Endothelial cell (in vitro differentiated cells): Measurements from ENCODE around the gene FBLN2. TPM values are rescaled to one million over a fixed set of nuclear protein-coding genes. Genes with fewer than 3 reads are reported as not detected.

Experiments used
- DNase-seq: peaks from one replicate; pipeline ENCODE4 v3.0.0; 2021; ENCODE audit warnings: low spot score
- H3K27ac Mint-ChIP-seq: one replicate; pipeline ENCODE4 v1.8.0; 2021; ENCODE audit warnings: mixed read lengths, inconsistent platforms; ENCODE audit not compliant: unreplicated experiment
- H3K27me3 Mint-ChIP-seq: one replicate; pipeline ENCODE4 v1.8.0; 2021; ENCODE audit warnings: mild to moderate bottlenecking, moderate library complexity, mixed read lengths, inconsistent platforms; ENCODE audit not compliant: unreplicated experiment
- H3K36me3 Mint-ChIP-seq: one replicate; pipeline ENCODE4 v1.8.0; 2021; ENCODE audit warnings: mild to moderate bottlenecking, low read depth, mixed read lengths, inconsistent platforms; ENCODE audit not compliant: unreplicated experiment
- H3K4me1 Mint-ChIP-seq: one replicate; pipeline ENCODE4 v1.8.0; 2021; ENCODE audit warnings: mild to moderate bottlenecking, mixed read lengths, inconsistent platforms; ENCODE audit not compliant: unreplicated experiment
- H3K4me3 Mint-ChIP-seq: one replicate; pipeline ENCODE4 v1.8.0; 2021; ENCODE audit warnings: mild to moderate bottlenecking, mixed read lengths, inconsistent platforms; ENCODE audit not compliant: unreplicated experiment
- H3K9me3 Mint-ChIP-seq: one replicate; pipeline ENCODE4 v1.8.0; 2021; ENCODE audit warnings: mixed read lengths, inconsistent platforms; ENCODE audit not compliant: unreplicated experiment
- total RNA-seq: library from RNA; stranded (reverse); fragmentation: NEBNext Ultra II Directional; extraction: Animal tissue kit (Norgen Biotek cat#: 25700); gene quantifications from one replicate; pipeline ENCODE4 v1.2.1, GENCODE V29; 2021; ENCODE audit not compliant: unreplicated experiment
- TF ChIP-seq, protein P1 (sequence below): fragments of 200-600 bp; sonication (generic); IDR thresholded peaks from one replicate; pipeline ENCODE4 v1.5.0; 2021; ENCODE audit warnings: antibody characterized with exemption; ENCODE audit not compliant: unreplicated experiment

FBLN2 gene
- total RNA-seq, 1 donor from 2014 or later = 10.5 TPM

DNA sequence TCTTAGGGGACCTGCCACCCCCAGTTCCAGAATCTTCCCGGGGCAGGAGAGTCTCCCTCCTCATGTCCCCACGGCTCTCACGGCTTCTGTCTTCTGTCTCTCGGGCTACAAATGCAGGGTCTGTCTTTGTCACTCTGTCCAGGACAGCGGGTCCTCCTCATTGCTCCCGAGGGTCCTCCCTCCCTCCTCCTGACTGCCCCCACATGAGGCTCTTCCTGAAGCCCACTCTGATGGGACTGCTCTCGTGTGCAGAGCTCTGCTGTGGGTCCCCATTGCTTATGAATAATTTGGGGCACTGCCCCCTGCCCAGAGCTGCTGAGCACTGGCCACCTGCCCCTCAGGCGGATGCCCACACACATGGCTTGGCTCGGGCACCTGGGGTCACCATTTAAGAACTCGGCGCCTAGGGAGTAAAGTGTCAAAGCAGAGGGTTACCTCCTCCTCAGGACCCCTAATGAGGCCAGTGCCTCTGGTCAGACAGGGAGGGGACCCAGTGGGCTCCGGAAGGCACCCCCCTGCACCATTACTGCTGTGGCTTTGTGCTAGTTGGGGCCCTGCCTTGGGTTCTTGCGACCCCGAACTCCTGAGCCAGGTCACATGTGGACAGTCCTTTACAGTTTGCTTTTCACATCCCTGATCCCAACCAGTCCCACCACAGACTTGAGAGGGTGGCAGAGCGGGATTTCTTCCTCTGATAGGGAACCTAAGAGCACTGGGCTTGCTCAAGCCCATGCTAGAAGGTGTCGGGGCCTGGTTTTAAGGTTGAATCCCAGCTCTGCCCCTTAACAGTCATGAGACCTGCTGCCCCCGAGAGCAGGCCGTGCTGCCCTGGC, 46.8 kb upstream of the FBLN2 start:
- Mint-ChIP-seq H3K9me3 (no peaks in the 10 kb centered on the region), H3K27ac (no peak overlapping the region), H3K36me3 (peaks cover 3% of the 10 kb centered on the region), H3K4me3 (no peak overlapping the region), H3K4me1 (no peaks in the 10 kb centered on the region), H3K27me3 (peaks cover 13% of the 10 kb centered on the region)
- no peak for DNase-seq
- TF ChIP-seq, protein P1, sequence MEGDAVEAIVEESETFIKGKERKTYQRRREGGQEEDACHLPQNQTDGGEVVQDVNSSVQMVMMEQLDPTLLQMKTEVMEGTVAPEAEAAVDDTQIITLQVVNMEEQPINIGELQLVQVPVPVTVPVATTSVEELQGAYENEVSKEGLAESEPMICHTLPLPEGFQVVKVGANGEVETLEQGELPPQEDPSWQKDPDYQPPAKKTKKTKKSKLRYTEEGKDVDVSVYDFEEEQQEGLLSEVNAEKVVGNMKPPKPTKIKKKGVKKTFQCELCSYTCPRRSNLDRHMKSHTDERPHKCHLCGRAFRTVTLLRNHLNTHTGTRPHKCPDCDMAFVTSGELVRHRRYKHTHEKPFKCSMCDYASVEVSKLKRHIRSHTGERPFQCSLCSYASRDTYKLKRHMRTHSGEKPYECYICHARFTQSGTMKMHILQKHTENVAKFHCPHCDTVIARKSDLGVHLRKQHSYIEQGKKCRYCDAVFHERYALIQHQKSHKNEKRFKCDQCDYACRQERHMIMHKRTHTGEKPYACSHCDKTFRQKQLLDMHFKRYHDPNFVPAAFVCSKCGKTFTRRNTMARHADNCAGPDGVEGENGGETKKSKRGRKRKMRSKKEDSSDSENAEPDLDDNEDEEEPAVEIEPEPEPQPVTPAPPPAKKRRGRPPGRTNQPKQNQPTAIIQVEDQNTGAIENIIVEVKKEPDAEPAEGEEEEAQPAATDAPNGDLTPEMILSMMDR = no peak

DNA sequence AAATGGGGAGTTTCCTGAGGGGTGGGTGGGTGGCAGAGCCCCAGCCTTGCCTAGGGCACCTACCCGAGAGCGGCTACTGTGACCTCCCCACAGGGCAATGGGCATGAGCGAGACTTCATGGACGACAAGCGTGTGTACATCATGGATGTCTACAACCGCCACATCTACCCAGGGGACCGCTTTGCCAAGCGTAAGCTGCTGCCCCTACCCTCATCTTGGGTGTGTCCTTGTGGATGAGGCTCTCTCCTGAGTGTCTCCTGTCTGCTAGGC, 46.2 kb upstream of the FBLN2 start:
- Mint-ChIP-seq H3K9me3 (no peaks in the 10 kb centered on the region), H3K4me3 (no peak overlapping the region), H3K27ac (no peak overlapping the region), H3K36me3 (peaks cover 6% of the 10 kb centered on the region), H3K27me3 (peaks cover 13% of the 10 kb centered on the region), H3K4me1 (no peaks in the 10 kb centered on the region)
- TF ChIP-seq, protein P1 = no peak
- DNase-seq = no peak

DNA sequence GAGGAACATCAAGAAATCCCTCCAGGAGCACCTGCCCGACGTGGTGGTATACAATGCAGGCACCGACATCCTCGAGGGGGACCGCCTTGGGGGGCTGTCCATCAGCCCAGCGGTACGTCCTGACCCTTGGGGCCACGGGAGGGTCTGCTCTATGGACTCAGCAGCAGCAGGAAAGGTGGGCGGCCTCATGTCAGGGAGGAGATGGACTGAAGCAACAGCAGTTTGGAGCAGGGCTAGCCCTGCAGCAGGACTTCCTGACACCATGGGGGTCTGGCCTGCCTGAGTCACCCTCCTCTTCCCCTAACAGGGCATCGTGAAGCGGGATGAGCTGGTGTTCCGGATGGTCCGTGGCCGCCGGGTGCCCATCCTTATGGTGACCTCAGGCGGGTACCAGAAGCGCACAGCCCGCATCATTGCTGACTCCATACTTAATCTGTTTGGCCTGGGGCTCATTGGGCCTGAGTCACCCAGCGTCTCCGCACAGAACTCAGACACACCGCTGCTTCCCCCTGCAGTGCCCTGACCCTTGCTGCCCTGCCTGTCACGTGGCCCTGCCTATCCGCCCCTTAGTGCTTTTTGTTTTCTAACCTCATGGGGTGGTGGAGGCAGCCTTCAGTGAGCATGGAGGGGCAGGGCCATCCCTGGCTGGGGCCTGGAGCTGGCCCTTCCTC, 44.6 kb upstream of the FBLN2 start:
- no peaks in the 10 kb centered on the region for H3K4me1 Mint-ChIP-seq
- no peak overlapping the region for H3K27ac Mint-ChIP-seq
- H3K27me3 Mint-ChIP-seq = peaks cover 14% of the 10 kb centered on the region
- no peak overlapping the region for H3K4me3 Mint-ChIP-seq
- TF ChIP-seq, protein P1 = no peak
- H3K36me3 Mint-ChIP-seq = peaks cover 6% of the 10 kb centered on the region
- DNase-seq = no peak
- no peaks in the 10 kb centered on the region for H3K9me3 Mint-ChIP-seq

DNA sequence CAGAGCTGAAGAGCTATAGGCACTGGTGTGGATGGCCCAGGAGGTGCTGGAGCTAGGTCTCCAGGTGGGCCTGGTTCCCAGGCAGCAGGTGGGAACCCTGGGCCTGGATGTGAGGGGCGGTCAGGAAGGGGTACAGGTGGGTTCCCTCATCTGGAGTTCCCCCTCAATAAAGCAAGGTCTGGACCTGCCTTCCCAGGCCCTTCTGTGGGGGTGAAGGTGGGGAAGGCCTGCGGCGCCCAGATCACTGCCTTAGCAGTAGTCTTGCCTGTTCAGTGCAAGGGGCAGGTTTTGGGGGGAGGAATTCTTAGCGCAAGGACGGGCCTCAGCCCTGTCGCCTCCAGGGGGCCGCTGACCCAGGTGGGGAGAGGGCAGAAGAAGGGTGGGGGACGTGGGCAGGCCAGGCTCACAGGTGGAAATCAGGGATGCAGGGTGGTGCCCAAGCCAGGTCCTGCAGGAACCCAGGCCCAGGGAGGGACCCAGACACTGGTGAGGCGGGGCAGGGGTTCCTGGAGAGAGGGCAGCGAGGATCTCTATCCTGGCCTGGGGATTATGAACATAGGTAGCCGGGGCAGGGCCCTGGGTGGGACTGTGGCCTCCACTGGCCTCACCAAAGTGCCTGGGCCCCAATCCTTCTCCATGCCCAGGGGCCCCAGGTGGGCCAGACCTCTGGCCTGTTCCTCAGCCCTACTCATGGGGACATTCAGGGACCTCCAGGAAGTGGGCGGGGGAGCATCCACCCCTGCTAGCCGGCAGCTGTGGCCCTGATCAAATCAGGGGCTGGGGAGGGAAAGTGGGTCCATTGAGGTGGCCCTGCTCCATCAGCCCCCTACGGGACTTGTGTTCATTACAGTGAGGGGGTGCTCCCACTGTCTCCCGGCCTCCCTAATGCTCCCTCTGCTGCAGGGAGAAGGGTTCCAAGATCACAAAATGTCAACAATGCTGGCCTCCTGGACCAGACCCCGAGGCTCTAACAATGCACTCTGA, 43.5 kb upstream of the FBLN2 start:
- Mint-ChIP-seq H3K36me3 (peaks cover 6% of the 10 kb centered on the region), H3K27me3 (peaks cover 14% of the 10 kb centered on the region), H3K4me3 (no peak overlapping the region), H3K27ac (no peak overlapping the region), H3K9me3 (no peaks in the 10 kb centered on the region), H3K4me1 (no peaks in the 10 kb centered on the region)
- no peak for DNase-seq
- TF ChIP-seq, protein P1 = no peak
